Activated gamma-delta T cell (primary cell): ENCODE measurements around the gene POU2AF1.

ENCODE experiments used
- DNase-seq: peaks from one replicate; lab custom pipeline; 2025; lab: John Stamatoyannopoulos, UW

POU2AF1 gene

GRCh38 chr11:111387363-111387762 lies 8.3 kb upstream of the POU2AF1 start:
- no peak for DNase-seq

- no peak for DNase-seq
Measured at GRCh38 chr11:111386611-111387150, 7.6 kb upstream of the POU2AF1 start.

- no peak for DNase-seq
Measured at GRCh38 chr11:111384494-111384893, 5.4 kb upstream of the POU2AF1 start.

GRCh38 chr11:111382451-111382850 lies 3.4 kb upstream of the POU2AF1 start:
- DNase-seq, result no peak

- no peak for DNase-seq
Measured at GRCh38 chr11:111379602-111380136, 594 bp upstream of the POU2AF1 start.

- no peak for DNase-seq
Measured at GRCh38 chr11:111378185-111378860, 752 bp downstream of the POU2AF1 start.

- DNase-seq, result no peak
Measured at GRCh38 chr11:111376181-111376871, 2.7 kb downstream of the POU2AF1 start.

- no peak for DNase-seq
Measured at GRCh38 chr11:111373590-111373989, 5.5 kb downstream of the POU2AF1 start.

- DNase-seq, result no peak
Measured at GRCh38 chr11:111372538-111372937, 6.5 kb downstream of the POU2AF1 start.

GRCh38 chr11:111370902-111371578 lies 8.0 kb downstream of the POU2AF1 start:
- DNase-seq, result no peak

GRCh38 chr11:111370270-111370901 lies 8.7 kb downstream of the POU2AF1 start:
- no peak for DNase-seq

GRCh38 chr11:111368285-111368560 lies 10.9 kb downstream of the POU2AF1 start:
- DNase-seq, result no peak

GRCh38 chr11:111367411-111368284 lies 11.4 kb downstream of the POU2AF1 start:
- no peak for DNase-seq

- DNase-seq, result no peak
Measured at GRCh38 chr11:111366560-111367410, 12.3 kb downstream of the POU2AF1 start.

GRCh38 chr11:111365722-111366559 lies 13.1 kb downstream of the POU2AF1 start:
- DNase-seq, result no peak

- no peak for DNase-seq
Measured at GRCh38 chr11:111364503-111364902, 14.6 kb downstream of the POU2AF1 start.

- DNase-seq, result no peak
Measured at GRCh38 chr11:111363985-111364384, 15.1 kb downstream of the POU2AF1 start.

- no peak for DNase-seq
Measured at GRCh38 chr11:111362887-111363411, 16.1 kb downstream of the POU2AF1 start.

GRCh38 chr11:111361874-111362273 lies 17.2 kb downstream of the POU2AF1 start:
- no peak for DNase-seq
